Activated CD4-positive, alpha-beta T cell treated with anti-CD3 and anti-CD28 coated beads for 36 hours (primary cell): Measurements from ENCODE around the gene ZNF823. TPM values are rescaled to one million over a fixed set of nuclear protein-coding genes. Genes with fewer than 3 reads are reported as not detected.

Experiments used
- ATAC-seq: fragments of 200-7000 bp; cut with Tn5 transposase; one replicate; pipeline ENCODE4 v1.10.0; 2021; ENCODE audit warnings: mild to moderate bottlenecking, moderate library complexity
- CTCF ChIA-PET: fragments of 350-600 bp; sonication (Branson Sonifier 250); formaldehyde crosslinking; loops from one replicate; lab custom pipeline; 2021; ENCODE audit warnings: antibody characterized with exemption; lab: Charles Lee
- POLR2A ChIA-PET: fragments of 350-600 bp; sonication (Branson Sonifier 250); formaldehyde crosslinking; loops from one replicate; lab custom pipeline; 2021; ENCODE audit warnings: antibody characterized with exemption, inconsistent platforms; lab: Charles Lee
- DNase-seq: peaks from one replicate; pipeline ENCODE4 v3.0.0-alpha.2; 2020
- H3K27ac Mint-ChIP-seq: one replicate; pipeline ENCODE4 v1.8.0; 2021; ENCODE audit warnings: mixed read lengths
- H3K27me3 Mint-ChIP-seq: one replicate; pipeline ENCODE4 v1.8.0; 2021; ENCODE audit warnings: mixed read lengths
- H3K36me3 Mint-ChIP-seq: one replicate; pipeline ENCODE4 v1.8.0; 2021; ENCODE audit warnings: low read depth, mixed read lengths
- H3K4me1 Mint-ChIP-seq: one replicate; pipeline ENCODE4 v1.8.0; 2021; ENCODE audit warnings: mixed read lengths
- H3K4me3 Mint-ChIP-seq: one replicate; pipeline ENCODE4 v1.8.0; 2021; ENCODE audit warnings: mild to moderate bottlenecking, moderate library complexity, mixed read lengths
- H3K9me3 Mint-ChIP-seq: one replicate; pipeline ENCODE4 v1.8.0; 2021; ENCODE audit warnings: low read depth, mixed read lengths
- intact Hi-C, 2 experiments: fragments of 100-400 bp; cut with DNase I in 1 of 2; cut with micrococcal nuclease in 1 of 2; formaldehyde crosslinking; loops; one replicate each; pipeline versions ENCODE4 v1.14.2 to v1.15.1; 2022 to 2024; cut with DNase I, micrococcal nuclease
- total RNA-seq, 2 experiments: library from RNA; stranded (reverse); gene quantifications; one replicate each; pipeline ENCODE4 v1.2.3, GENCODE V29; 2021

ZNF823 gene
- total RNA-seq, 2 experiments from 2014 or later = 2.9 to 3.0 TPM

GRCh38 chr19:11766597-11767591 is 28.1 kb upstream of the ZNF823 start, which contains the start of gene ZNF441:
Gene ZNF441, plus strand, starts transcription at chr19:11767000. Its CDS starts 194 bp downstream, at chr19:11767194.
- Mint-ChIP-seq H3K27ac (peak within 1 kb of the TSS; percentile 95), H3K9me3 (peaks cover 18% of the 10 kb centered on the region)
- POLR2A ChIA-PET = interaction anchor here (0.5 to 0.7 kb wide), 2 partner anchors 24 to 161 kb away, joined by 5 to 6 read pairs; no protein-coding TSS in a partner anchor

GRCh38 chr19:11763611-11764010 is 24.9 kb upstream of the ZNF823 start:
- H3K27ac Mint-ChIP-seq = no peak overlapping the region
- intact Hi-C loops = no loop called here
- ATAC-seq = no peak
- peaks cover 3% of the 10 kb centered on the region for H3K36me3 Mint-ChIP-seq
- H3K27me3 Mint-ChIP-seq = peaks cover 12% of the 10 kb centered on the region
- POLR2A ChIA-PET = no interaction called here
- no peak for DNase-seq
- no peak overlapping the region for H3K4me3 Mint-ChIP-seq
- H3K9me3 Mint-ChIP-seq = peaks cover 3% of the 10 kb centered on the region
- H3K4me1 Mint-ChIP-seq = peaks cover 13% of the 10 kb centered on the region
- CTCF ChIA-PET = no interaction called here

More at GRCh38 chr19:11766597-11767591, 28.1 kb upstream of the ZNF823 start, which contains the start of gene ZNF441:
- Mint-ChIP-seq H3K4me1 (peaks cover 13% of the 10 kb centered on the region), H3K4me3 (peak within 1 kb of the TSS; percentile 88), H3K27me3 (peaks cover 12% of the 10 kb centered on the region), H3K36me3 (peaks cover 15% of the 10 kb centered on the region)
- ATAC-seq (peak; percentile 99), DNase-seq (peak; percentile 98)
- CTCF ChIA-PET = interaction anchor here (0.6 to 1.0 kb wide), 3 partner anchors 31 to 279 kb away, joined by 3 read pairs; no protein-coding TSS in a partner anchor
- intact Hi-C loops = loop anchor here in 1 of 2 experiments (1.0 to 2.0 kb wide), 5 partner anchors 28 to 170 kb away; partner anchors contain the start of genes ZNF440, ZNF491 and ZNF627

- intact Hi-C loops = no loop called here
- CTCF ChIA-PET = no interaction called here
- DNase-seq = no peak
- ATAC-seq = no peak
- H3K9me3 Mint-ChIP-seq = peaks cover 3% of the 10 kb centered on the region
- POLR2A ChIA-PET = no interaction called here
- H3K4me3 Mint-ChIP-seq = no peak overlapping the region
- peaks cover 8% of the 10 kb centered on the region for H3K4me1 Mint-ChIP-seq
- H3K36me3 Mint-ChIP-seq = peaks cover 3% of the 10 kb centered on the region
- no peak overlapping the region for H3K27ac Mint-ChIP-seq
- H3K27me3 Mint-ChIP-seq = peaks cover 12% of the 10 kb centered on the region
These were observed 24.4 kb upstream of the ZNF823 start for GRCh38 chr19:11763117-11763516.

GRCh38 chr19:11759805-11760204 is 21.1 kb upstream of the ZNF823 start:
- H3K4me3 Mint-ChIP-seq = no peak overlapping the region
- POLR2A ChIA-PET = no interaction called here

GRCh38 chr19:11756965-11757364 is 18.2 kb upstream of the ZNF823 start:
- peaks cover 31% of the 10 kb centered on the region for H3K9me3 Mint-ChIP-seq
- CTCF ChIA-PET = interaction anchor here (0.6 kb wide), 1 partner anchor 888 kb away, joined by 3 read pairs; no protein-coding TSS in a partner anchor

More at GRCh38 chr19:11759805-11760204, 21.1 kb upstream of the ZNF823 start:
- CTCF ChIA-PET = no interaction called here
- H3K36me3 Mint-ChIP-seq = peaks cover 6% of the 10 kb centered on the region
- peaks cover 16% of the 10 kb centered on the region for H3K27me3 Mint-ChIP-seq
- ATAC-seq (no peak), DNase-seq (no peak)
- H3K27ac Mint-ChIP-seq = no peak overlapping the region
- H3K4me1 Mint-ChIP-seq = no peaks in the 10 kb centered on the region
- peaks cover 19% of the 10 kb centered on the region for H3K9me3 Mint-ChIP-seq
- intact Hi-C loops = no loop called here

GRCh38 chr19:11754663-11755062 is 15.9 kb upstream of the ZNF823 start:
- Mint-ChIP-seq H3K27me3 (peaks cover 10% of the 10 kb centered on the region), H3K36me3 (peaks cover 3% of the 10 kb centered on the region), H3K27ac (no peak overlapping the region), H3K9me3 (peaks cover 43% of the 10 kb centered on the region), H3K4me1 (no peaks in the 10 kb centered on the region), H3K4me3 (no peak overlapping the region)
- intact Hi-C loops = no loop called here
- ATAC-seq = no peak
- CTCF ChIA-PET = no interaction called here
- DNase-seq = no peak
- POLR2A ChIA-PET = no interaction called here

More at GRCh38 chr19:11756965-11757364, 18.2 kb upstream of the ZNF823 start:
- Mint-ChIP-seq H3K27ac (no peak overlapping the region), H3K36me3 (peaks cover 3% of the 10 kb centered on the region), H3K4me3 (no peak overlapping the region), H3K27me3 (peaks cover 11% of the 10 kb centered on the region), H3K4me1 (no peaks in the 10 kb centered on the region)
- POLR2A ChIA-PET = no interaction called here
- intact Hi-C loops = no loop called here
- no peak for DNase-seq
- ATAC-seq = no peak

GRCh38 chr19:11752244-11752736 is 13.5 kb upstream of the ZNF823 start:
- intact Hi-C loops = no loop called here
- H3K36me3 Mint-ChIP-seq = peaks cover 8% of the 10 kb centered on the region
- no peak overlapping the region for H3K4me3 Mint-ChIP-seq
- H3K27me3 Mint-ChIP-seq = peaks cover 12% of the 10 kb centered on the region
- peaks cover 55% of the 10 kb centered on the region for H3K9me3 Mint-ChIP-seq
- H3K4me1 Mint-ChIP-seq = no peaks in the 10 kb centered on the region
- CTCF ChIA-PET = no interaction called here
- no peak for ATAC-seq
- POLR2A ChIA-PET = no interaction called here
- H3K27ac Mint-ChIP-seq = no peak overlapping the region
- no peak for DNase-seq

GRCh38 chr19:11749751-11750150 is 11.0 kb upstream of the ZNF823 start:
- H3K4me1 Mint-ChIP-seq = no peaks in the 10 kb centered on the region
- ATAC-seq (no peak), DNase-seq (no peak)
- CTCF ChIA-PET = no interaction called here
- H3K27me3 Mint-ChIP-seq = peaks cover 8% of the 10 kb centered on the region
- H3K9me3 Mint-ChIP-seq = peaks cover 42% of the 10 kb centered on the region
- H3K27ac Mint-ChIP-seq = no peak overlapping the region
- POLR2A ChIA-PET = no interaction called here
- intact Hi-C loops = no loop called here
- H3K4me3 Mint-ChIP-seq = no peak overlapping the region
- H3K36me3 Mint-ChIP-seq = peaks cover 5% of the 10 kb centered on the region

- ChIA-PET POLR2A (no interaction called here), CTCF (interaction anchor here (0.6 kb wide), 1 partner anchor 59 kb away, joined by 5 read pairs; no protein-coding TSS in a partner anchor)
- no peak overlapping the region for H3K27ac Mint-ChIP-seq
- no peaks in the 10 kb centered on the region for H3K4me1 Mint-ChIP-seq
- intact Hi-C loops = no loop called here
- ATAC-seq (no peak), DNase-seq (no peak)
- peaks cover 31% of the 10 kb centered on the region for H3K9me3 Mint-ChIP-seq
- H3K27me3 Mint-ChIP-seq = peaks cover 2% of the 10 kb centered on the region
- H3K4me3 Mint-ChIP-seq = no peak overlapping the region
- H3K36me3 Mint-ChIP-seq = peaks cover 5% of the 10 kb centered on the region
These were observed 8.5 kb upstream of the ZNF823 start for GRCh38 chr19:11747277-11747676.

GRCh38 chr19:11745869-11746268 is 7.1 kb upstream of the ZNF823 start:
- Mint-ChIP-seq H3K27me3 (peaks cover 2% of the 10 kb centered on the region), H3K4me1 (no peaks in the 10 kb centered on the region), H3K36me3 (peaks cover 5% of the 10 kb centered on the region), H3K4me3 (no peak overlapping the region), H3K27ac (no peak overlapping the region), H3K9me3 (peaks cover 18% of the 10 kb centered on the region)
- DNase-seq = no peak
- POLR2A ChIA-PET = no interaction called here
- CTCF ChIA-PET = no interaction called here
- no peak for ATAC-seq
- intact Hi-C loops = no loop called here
